Gastroesophageal sphincter (tissue), 4 donors: ENCODE measurements around the gene MAPK9. TPM values are rescaled to one million over a fixed set of nuclear protein-coding genes. Genes with fewer than 3 reads are reported as not detected.

ENCODE experiments used
- ATAC-seq: fragments of 150-250 bp; one replicate; pipeline ENCODE4 v1.9.1; 2016; ENCODE audit warnings: mild to moderate bottlenecking, moderate library complexity
- H3K27ac ChIP-seq, 4 donors: fragments of 200-600 bp; sonication (generic) in 3 of 4; 1 replicate in 3 of 4; 2 replicates in 1 of 4; pipeline ENCODE4 v1.5.1; 2016 to 2019
- H3K27me3 ChIP-seq: fragments of 200-600 bp; sonication (generic); one replicate; pipeline ENCODE4 v1.5.1; 2019
- H3K36me3 ChIP-seq, 2 donors: fragments of 200-600 bp; sonication (generic); one replicate each; pipeline ENCODE4 v1.5.1; 2019; ENCODE audit warnings: control low read depth in 1 of 2
- H3K4me1 ChIP-seq, 3 donors: fragments of 200-600 bp; sonication (generic); 1 replicate in 2 of 3; 2 replicates in 1 of 3; pipeline ENCODE4 v1.5.1; 2016 to 2019; ENCODE audit warnings: control low read depth in 2 of 3
- H3K4me3 ChIP-seq, 2 donors: fragments of 200-600 bp; sonication (generic); one replicate each; pipeline ENCODE4 v1.5.1; 2019; ENCODE audit warnings: mild to moderate bottlenecking in 1 of 2, moderate library complexity in 1 of 2
- H3K9me3 ChIP-seq, 3 donors: fragments of 200-600 bp; sonication (generic); one replicate each; pipeline ENCODE4 v1.5.1; 2017 to 2019; ENCODE audit warnings: control low read depth in 2 of 3
- CTCF ChIP-seq, 4 experiments: fragments of 200-600 bp in 2 of 4; fragments of 450-650 bp in 2 of 4; sonication (generic) in 1 of 4; IDR thresholded peaks; one replicate each; pipeline ENCODE4 v1.5.1; 2017 to 2019; ENCODE audit warnings: antibody characterized with exemption in 4 of 4, mild to moderate bottlenecking in 2 of 4, moderate library complexity in 2 of 4
- EP300 ChIP-seq: sonication (generic); formaldehyde crosslinking; IDR thresholded peaks from one replicate; pipeline ENCODE4 v1.6.1; 2017; ENCODE audit warnings: antibody characterized with exemption, mild to moderate bottlenecking
- POLR2A ChIP-seq, 2 donors: fragments of 450-650 bp; IDR thresholded peaks; one replicate each; pipeline ENCODE4 v1.6.1; 2017; ENCODE audit warnings: antibody characterized with exemption in 2 of 2, mild to moderate bottlenecking in 2 of 2, moderate library complexity in 1 of 2
- POLR2AphosphoS5 ChIP-seq: sonication (generic); formaldehyde crosslinking; IDR thresholded peaks from one replicate; pipeline ENCODE4 v1.6.1; 2017; ENCODE audit warnings: antibody characterized with exemption
- WGBS, 2 donors: methylation state at CpG; one replicate each; pipeline ENCODE4 v1.1.5; 2018; ENCODE audit warnings: low coverage in 1 of 2; 5-methylcytosine and 5-hydroxymethylcytosine counted together
- total RNA-seq, 4 donors: library from RNA; depleted of rRNA; stranded (reverse); fragments of >200 nt; gene quantifications; one replicate each; pipeline ENCODE4 v1.1.0, GENCODE V29; 2016

MAPK9 gene
- total RNA-seq, 4 donors from 2014 or later = 25.7 to 43.7 (median 35.7) TPM

- Histone ChIP-seq H3K4me1 (no peaks in the 10 kb centered on the region), H3K27ac (no peak overlapping the region), H3K36me3 (no peaks in the 10 kb centered on the region), H3K9me3 (no peaks in the 10 kb centered on the region), H3K27me3 (peaks cover 30% of the 10 kb centered on the region), H3K4me3 (no peak overlapping the region)
- no peak for TF ChIP-seq EP300
- TF ChIP-seq CTCF (IDR thresholded peaks at IDR 0.05) = no peak
- no peak for TF ChIP-seq POLR2A (IDR thresholded peaks at IDR 0.05)
- no peak for TF ChIP-seq POLR2AphosphoS5
- no peak for ATAC-seq
- 85% methylated on average over 11 to 14 of the region's 34 CpGs for WGBS, 2 donors
Observed at GRCh38 chr5:180194410-180195345, 97.2 kb downstream of the MAPK9 start.

GRCh38 chr5:180193749-180194375, 98.0 kb downstream of the MAPK9 start:
- ATAC-seq = no peak
- peaks cover 21% of the 10 kb centered on the region for H3K27me3 ChIP-seq
- no peaks in the 10 kb centered on the region for H3K36me3 ChIP-seq
- H3K4me1 ChIP-seq = no peaks in the 10 kb centered on the region
- WGBS, 2 donors = 90 to 93% methylated on average over 9 to 24 of the region's 24 CpGs
- no peaks in the 10 kb centered on the region for H3K9me3 ChIP-seq
- no peak overlapping the region for H3K27ac ChIP-seq
- H3K4me3 ChIP-seq = no peak overlapping the region
- TF ChIP-seq POLR2AphosphoS5 = no peak
- no peak for TF ChIP-seq CTCF (IDR thresholded peaks at IDR 0.05)
- no peak for TF ChIP-seq EP300
- TF ChIP-seq POLR2A (IDR thresholded peaks at IDR 0.05) = no peak

- Histone ChIP-seq H3K36me3 (no peaks in the 10 kb centered on the region), H3K27ac (no peak overlapping the region), H3K9me3 (peaks cover 0 to 12% (median 0%) of the 10 kb centered on the region in 3 donors), H3K4me1 (no peaks in the 10 kb centered on the region), H3K27me3 (no peaks in the 10 kb centered on the region), H3K4me3 (no peak overlapping the region)
- no peak for ATAC-seq
- WGBS, 2 donors = 48 to 65% methylated on average over 2 to 6 of the region's 6 CpGs
- no peak for TF ChIP-seq CTCF (IDR thresholded peaks at IDR 0.05)
- TF ChIP-seq POLR2A (IDR thresholded peaks at IDR 0.05) = no peak
- TF ChIP-seq EP300 = no peak
- no peak for TF ChIP-seq POLR2AphosphoS5
Observed at GRCh38 chr5:180191716-180192115, 100.2 kb downstream of the MAPK9 start.

- H3K4me1 ChIP-seq = no peaks in the 10 kb centered on the region
- 60 to 77% methylated on average over 1 to 2 of the region's 2 CpGs for WGBS, 2 donors
Observed at GRCh38 chr5:180187767-180188166, 104.1 kb downstream of the MAPK9 start.

More at GRCh38 chr5:180187767-180188166, 104.1 kb downstream of the MAPK9 start:
- Histone ChIP-seq H3K36me3 (no peaks in the 10 kb centered on the region), H3K27ac (no peak overlapping the region), H3K27me3 (no peaks in the 10 kb centered on the region), H3K9me3 (peaks cover 0 to 23% (median 0%) of the 10 kb centered on the region in 3 donors), H3K4me3 (no peak overlapping the region)
- ATAC-seq = no peak
- TF ChIP-seq CTCF (IDR thresholded peaks at IDR 0.05) (no peak), POLR2AphosphoS5 (no peak), POLR2A (IDR thresholded peaks at IDR 0.05) (no peak), EP300 (no peak)

Other genes with a start within 250 kb of the MAPK9 start
- gene RNF130, start 220.3 kb downstream of the MAPK9 start, total RNA-seq = 100 to 1,000 TPM in 2 of 4 donors, 10 to 100 TPM in 2; 84.7 to 105 (median 98.5) TPM
- gene RASGEF1C, start 82.9 kb downstream of the MAPK9 start, total RNA-seq = 1 to 10 TPM in 2 of 4 donors, under 1 TPM in 2; 0.81 to 8.4 (median 2.0) TPM
- 10 to 100 TPM; 28.7 to 94.1 (median 34.1) TPM for gene GFPT2, start 61.3 kb upstream of the MAPK9 start, total RNA-seq
- gene CNOT6, start 202.3 kb upstream of the MAPK9 start, total RNA-seq = 10 to 100 TPM; 15.8 to 25.7 (median 24.1) TPM